ENCODE results near the gene AGAP1. TPM values are rescaled to one million over a fixed set of nuclear protein-coding genes. Genes with fewer than 3 reads are reported as not detected.

Gene AGAP1
- total RNA-seq, 1 experiment from 2014 or later, result 25.8 TPM

GRCh38 chr2:235810846-235811245 is 317.0 kb downstream of the AGAP1 start:
- H3K4me1 Mint-ChIP-seq, result peaks cover 31 to 32% of the 10 kb centered on the region in 2 experiments
- Histone ChIP-seq H3K23ac (ENCODE audit: insufficient read length, low read depth, low read length) (no peak overlapping the region), H4K8ac (replicated peaks; ENCODE audit: insufficient read length, low read depth, low read length) (no peak overlapping the region), H3K79me1 (ENCODE audit: insufficient read depth, low read depth, low read length, poor library complexity, severe bottlenecking) (no peaks in the 10 kb centered on the region), H3K4me1 (ENCODE audit: insufficient read depth, low read length) (peaks cover 12% of the 10 kb centered on the region; the same call in 1 of the 2 replicates), H3K4ac (ENCODE audit: low read depth, low read length) (no peak overlapping the region), H3K4me2 (ENCODE audit: insufficient read depth, insufficient read length, low read length) (no peak overlapping the region), H3K14ac (ENCODE audit: insufficient read depth, low read length) (no peak overlapping the region), H3T11ph (ENCODE audit: low read length) (no peak overlapping the region), H2BK12ac (ENCODE audit: insufficient read length, low read depth, low read length) (no peak overlapping the region), H3K23me2 (ENCODE audit: insufficient read length, low read depth, low read length, poor library complexity, severe bottlenecking) (no peaks in the 10 kb centered on the region), H3K79me2 (ENCODE audit: insufficient read depth, low read length) (no peaks in the 10 kb centered on the region), H3K9ac (ENCODE audit: extremely low read depth, insufficient read length, low read length) (no peak overlapping the region), H3K27me3 (ENCODE audit: insufficient read depth, low read length) (no peaks in the 10 kb centered on the region), H4K20me1 (ENCODE audit: control insufficient read depth, insufficient read depth, insufficient read length) (no peaks in the 10 kb centered on the region), H3K27ac (ENCODE audit: insufficient read length, low read depth, low read length) (no peak overlapping the region), H2BK120ac (ENCODE audit: low read depth, low read length, poor library complexity, severe bottlenecking) (no peak overlapping the region), H3K18ac (ENCODE audit: insufficient read length, low read depth, low read length) (no peak overlapping the region), H3K56ac (ENCODE audit: insufficient read length, low read depth, low read length) (no peak overlapping the region), H2BK15ac (ENCODE audit: low read depth, low read length) (no peak overlapping the region), H2BK5ac (ENCODE audit: insufficient read length, low read length) (no peak overlapping the region), H2AFZ (ENCODE audit: low read length) (no peak overlapping the region), H2AK5ac (ENCODE audit: insufficient read length, low read length) (no peak overlapping the region), H3K9me3 (ENCODE audit: control insufficient read depth, low read depth, low read length) (no peaks in the 10 kb centered on the region), H2BK20ac (ENCODE audit: low read depth, low read length, poor library complexity, severe bottlenecking) (no peak overlapping the region), H4K5ac (ENCODE audit: insufficient read length, low read depth, low read length) (no peak overlapping the region), H4K91ac (ENCODE audit: insufficient read length, low read depth, low read length) (no peak overlapping the region)
- peaks cover 1% of the 10 kb centered on the region; the same call in 1 of the 2 replicates for H3K27me3 Mint-ChIP-seq (ENCODE audit: low read depth)
- H3K4me3 Mint-ChIP-seq, result no peak overlapping the region
- DNase-seq, result no peak
- H3K9me3 Mint-ChIP-seq, result no peaks in the 10 kb centered on the region
- H3K36me3 Mint-ChIP-seq (ENCODE audit: insufficient read depth in 1 of 3, low read depth in 3 of 3), result peaks cover 12 to 32% (median 29%) of the 10 kb centered on the region in 3 experiments
- no peak for TF ChIP-seq CTCF (conservative IDR thresholded peaks at IDR 0.05)
- H3K27ac Mint-ChIP-seq, result no peak overlapping the region
- no CpG with 5 or more reads among the region's 10 CpGs for WGBS (ENCODE audit: extremely low coverage, insufficient read length, low lambda C conversion rate)

Measured in H9 (cell line).